DND-41 (cell line): ENCODE results near the gene ARAP1.

Source experiments
- CTCF ChIP-seq: IDR thresholded peaks from 2 replicates; pipeline ENCODE4 v1.5.1; 2012; ENCODE audit warnings: borderline replicate concordance, low read length, moderate library complexity, mild to moderate bottlenecking; ENCODE audit not compliant: poor library complexity, severe bottlenecking; ENCODE audit errors: extremely low read depth
- EZH2 ChIP-seq: IDR thresholded peaks from 3 replicates; pipeline ENCODE4 v1.6.1; 2012; ENCODE audit warnings: borderline replicate concordance, low read depth, mild to moderate bottlenecking, moderate library complexity, low read length, inconsistent platforms; ENCODE audit not compliant: severe bottlenecking

- TF ChIP-seq EZH2 (no peak), CTCF (no peak)
Observed at GRCh38 chr11:72763823-72764222, 11.6 kb upstream of the ARAP1 start.
